Left cardiac atrium (tissue), 4 donors: ENCODE data around the gene MAP3K6. TPM values are rescaled to one million over a fixed set of nuclear protein-coding genes. Genes with fewer than 3 reads are reported as not detected.
"Not testable (repeated sequence)": the region's sequence is repeated elsewhere in the genome, so short reads cannot be mapped to it uniquely, and the experiment has no call there.

ENCODE experiments used
- ATAC-seq, 2 donors: fragments of 200-7000 bp; cut with Tn5 transposase; one replicate each; pipeline ENCODE4 v1.9.1; 2020; ENCODE audit warnings: mild to moderate bottlenecking in 2 of 2, moderate library complexity in 2 of 2
- DNase-seq: peaks from one replicate; pipeline ENCODE4 v3.0.0-alpha.2; 2020
- intact Hi-C, 2 donors: fragments of 100-400 bp; cut with DNase I; formaldehyde crosslinking; loops; one replicate each; pipeline versions ENCODE4 v1.14.1 to v1.15.1; 2022 to 2023
- total RNA-seq, 2 donors: library from RNA; stranded (reverse); fragmentation: NEBNext Ultra II Directional; extraction: Animal tissue kit (Norgen Biotek cat#: 25700); gene quantifications; one replicate each; pipeline ENCODE4 v1.2.1, GENCODE V29; 2021
- donor health status: DM: no; HTN: yes; CAD: no.
- donor health status: DM: no; HTN: yes; CAD: no; lungs with severe emphysema.
- donor health status: DM: yes; HTN: yes; CAD: no.
- donor health status: Dilated cardiomyopathy.

The MAP3K6 gene
- total RNA-seq, 2 donors from 2014 or later = 51.5 to 64.2 TPM

GRCh38 chr1:27399251-27400025 is 32.7 kb upstream of the MAP3K6 start:
- DNase-seq (no peak), ATAC-seq (no peak)
- intact Hi-C loops = loop anchor here (5.0 to 10.0 kb wide), 2 partner anchors 263 to 295 kb away; no protein-coding TSS in a partner anchor

GRCh38 chr1:27398405-27399149 is 31.8 kb upstream of the MAP3K6 start:
- no peak for DNase-seq
- no peak for ATAC-seq
- intact Hi-C loops = loop anchor here in 1 of 2 donors (10.0 kb wide), 1 partner anchor 294 kb away; no protein-coding TSS in a partner anchor

- ATAC-seq (no peak), DNase-seq (no peak)
- intact Hi-C loops = loop anchor here (2.0 to 10.0 kb wide), 2 partner anchors 209 to 293 kb away; no protein-coding TSS in a partner anchor
Observed at GRCh38 chr1:27397749-27398148, 31.0 kb upstream of the MAP3K6 start.

DNA sequence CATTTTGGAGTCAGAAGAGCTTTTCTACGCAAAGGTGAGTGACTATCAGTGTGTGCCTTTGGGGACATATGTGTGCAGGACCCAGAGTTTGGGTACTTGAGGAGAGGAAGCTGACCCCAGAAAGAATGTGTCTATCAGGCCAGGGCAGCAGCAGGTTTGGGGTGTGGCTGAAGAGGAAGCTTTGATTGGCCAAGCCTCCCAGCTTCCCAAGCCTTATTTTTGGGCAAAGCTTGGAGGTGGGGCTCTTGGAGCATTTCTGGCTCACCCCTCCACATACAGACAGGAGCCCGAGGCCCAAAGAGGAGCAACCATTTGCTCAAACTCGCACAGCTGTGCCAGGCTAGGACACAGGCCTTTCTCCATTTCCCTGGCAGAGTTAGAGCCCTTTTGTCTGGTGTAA is 30.3 kb upstream of the MAP3K6 start:
- DNase-seq = no peak
- intact Hi-C loops = loop anchor here (2.0 to 10.0 kb wide), 2 partner anchors 210 to 292 kb away; no protein-coding TSS in a partner anchor
- no peak for ATAC-seq

GRCh38 chr1:27395441-27396195 is 28.9 kb upstream of the MAP3K6 start:
- DNase-seq (peak; percentile 71), ATAC-seq (peak; percentile 11 to 19)
- intact Hi-C loops = loop anchor here (2.0 to 10.0 kb wide), 3 partner anchors 93 to 291 kb away; no protein-coding TSS in a partner anchor

DNA sequence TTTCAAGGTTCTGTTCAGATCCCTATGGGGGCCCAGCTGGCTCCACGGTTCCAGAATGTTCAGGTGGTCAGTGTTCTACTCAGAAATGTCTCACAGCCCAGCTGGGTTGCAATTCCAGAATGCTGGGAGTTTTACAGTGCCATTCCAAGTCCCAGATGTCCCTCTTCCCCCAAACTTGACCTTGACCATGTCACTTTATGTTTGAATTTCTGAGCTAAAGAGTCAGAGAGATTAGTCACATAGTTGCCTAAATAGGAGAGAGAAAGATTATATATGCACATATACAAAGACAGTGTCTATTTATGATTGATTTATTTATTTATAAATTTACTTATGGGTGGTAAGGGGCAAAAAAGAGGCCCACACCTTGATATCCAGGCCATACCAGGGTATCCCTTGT is 28.2 kb upstream of the MAP3K6 start:
- intact Hi-C loops = loop anchor here (2.0 to 10.0 kb wide), 3 partner anchors 38 to 290 kb away; no protein-coding TSS in a partner anchor
- no peak for ATAC-seq
- no peak for DNase-seq

GRCh38 chr1:27394282-27394658 is 27.5 kb upstream of the MAP3K6 start:
- intact Hi-C loops = loop anchor here (2.0 to 10.0 kb wide), 3 partner anchors 37 to 289 kb away; no protein-coding TSS in a partner anchor
- ATAC-seq = no peak
- no peak for DNase-seq

DNA sequence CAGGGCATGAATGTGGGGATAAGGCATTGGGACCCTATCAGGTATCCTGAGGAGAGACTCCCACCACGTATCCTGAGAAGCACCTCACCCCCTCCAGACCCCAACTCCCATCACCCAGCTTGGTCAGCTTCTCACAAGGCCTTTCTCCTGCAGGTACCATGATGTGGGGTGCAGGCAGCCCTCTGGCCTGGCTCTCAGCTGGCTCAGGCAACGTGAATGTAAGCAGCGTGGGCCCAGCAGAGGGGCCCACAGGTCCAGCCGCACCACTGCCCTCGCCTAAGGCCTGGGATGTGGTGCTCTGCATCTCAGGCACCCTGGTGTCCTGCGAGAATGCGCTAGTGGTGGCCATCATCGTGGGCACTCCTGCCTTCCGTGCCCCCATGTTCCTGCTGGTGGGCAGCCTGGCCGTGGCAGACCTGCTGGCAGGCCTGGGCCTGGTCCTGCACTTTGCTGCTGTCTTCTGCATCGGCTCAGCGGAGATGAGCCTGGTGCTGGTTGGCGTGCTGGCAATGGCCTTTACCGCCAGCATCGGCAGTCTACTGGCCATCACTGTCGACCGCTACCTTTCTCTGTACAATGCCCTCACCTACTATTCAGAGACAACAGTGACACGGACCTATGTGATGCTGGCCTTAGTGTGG is 27.0 kb upstream of the MAP3K6 start:
- no peak for DNase-seq
- intact Hi-C loops = loop anchor here (2.0 to 10.0 kb wide), 3 partner anchors 36 to 289 kb away; no protein-coding TSS in a partner anchor
- no peak for ATAC-seq

GRCh38 chr1:27392778-27393635 is 26.2 kb upstream of the MAP3K6 start:
- DNase-seq (no peak), ATAC-seq (no peak)
- intact Hi-C loops = loop anchor here in 1 of 2 donors (5.0 to 10.0 kb wide), 2 partner anchors 36 to 288 kb away; no protein-coding TSS in a partner anchor

DNA sequence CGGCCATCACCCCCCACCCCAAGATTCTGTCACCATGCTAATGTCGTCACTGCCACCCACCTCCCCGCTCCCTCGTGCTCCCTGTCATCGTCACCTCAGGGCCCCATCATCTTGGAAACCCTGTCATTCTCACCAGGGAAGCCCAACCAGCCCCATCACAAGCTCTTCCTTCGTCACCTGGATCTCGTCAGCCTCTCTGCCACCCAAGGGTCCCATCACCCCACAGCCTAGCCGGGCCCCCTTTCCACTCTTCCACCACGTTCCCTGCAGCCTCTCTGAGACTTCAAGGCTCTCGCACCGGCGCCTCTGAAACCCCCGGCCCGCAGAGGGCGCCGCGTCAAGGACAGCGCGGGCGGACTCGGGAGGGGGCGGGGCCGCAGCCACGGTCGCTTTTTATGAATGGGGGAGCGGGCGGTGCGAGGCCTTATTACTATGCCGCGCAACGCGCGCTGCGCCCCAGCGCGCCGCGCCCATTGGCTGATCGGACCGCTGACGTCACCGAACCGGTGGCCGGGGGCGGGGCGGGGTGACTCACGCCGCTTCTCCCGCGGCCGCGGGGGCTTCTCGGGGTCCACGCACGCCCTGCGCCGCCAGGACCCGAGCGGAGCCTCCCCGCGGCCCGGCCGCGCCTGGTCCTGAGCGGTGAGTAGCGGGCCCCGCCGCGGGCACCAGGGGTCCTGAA is 25.5 kb upstream of the MAP3K6 start, which contains the start of gene GPR3:
GPR3 (plus strand) TSS at position 527 of the 682 bp plus-strand sequence. CDS start 1,177 bp downstream, outside the sequence.
- ATAC-seq = peak; percentile 94
- intact Hi-C loops = loop anchor here in 1 of 2 donors (5.0 to 10.0 kb wide), 2 partner anchors 35 to 287 kb away; no protein-coding TSS in a partner anchor
- peak; percentile 95 for DNase-seq

DNA sequence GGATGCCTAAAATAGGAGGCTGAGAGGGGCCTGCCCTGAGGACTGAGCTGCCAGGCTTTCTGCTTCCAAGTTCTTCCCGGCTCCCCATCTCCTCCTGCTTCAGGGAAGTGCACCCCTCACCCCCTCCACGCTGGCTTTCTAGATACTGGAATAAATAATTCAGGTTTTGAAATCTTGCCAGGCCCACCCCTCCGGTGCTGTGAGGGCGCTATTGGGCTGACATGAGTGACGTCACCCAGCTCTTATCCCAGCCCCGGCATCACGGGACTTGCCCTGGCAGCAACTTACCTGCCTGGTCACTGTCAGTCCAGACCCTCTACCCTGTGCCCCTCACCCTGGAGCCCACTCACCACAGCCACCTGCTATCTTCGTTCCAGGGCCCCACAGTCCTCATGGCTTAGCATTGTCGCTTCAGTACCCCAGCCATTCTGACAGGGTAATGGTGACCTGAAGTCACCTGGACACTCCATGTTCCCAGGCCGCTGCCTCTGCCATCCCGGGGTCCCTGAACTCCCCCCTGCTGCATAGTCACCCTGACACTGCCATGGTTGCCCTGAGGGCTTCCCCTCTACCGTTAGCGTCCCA is 24.8 kb upstream of the MAP3K6 start:
- intact Hi-C loops = loop anchor here in 1 of 2 donors (5.0 to 10.0 kb wide), 2 partner anchors 34 to 287 kb away; no protein-coding TSS in a partner anchor
- ATAC-seq (peak; percentile 51 to 61), DNase-seq (peak; percentile 84)

DNA sequence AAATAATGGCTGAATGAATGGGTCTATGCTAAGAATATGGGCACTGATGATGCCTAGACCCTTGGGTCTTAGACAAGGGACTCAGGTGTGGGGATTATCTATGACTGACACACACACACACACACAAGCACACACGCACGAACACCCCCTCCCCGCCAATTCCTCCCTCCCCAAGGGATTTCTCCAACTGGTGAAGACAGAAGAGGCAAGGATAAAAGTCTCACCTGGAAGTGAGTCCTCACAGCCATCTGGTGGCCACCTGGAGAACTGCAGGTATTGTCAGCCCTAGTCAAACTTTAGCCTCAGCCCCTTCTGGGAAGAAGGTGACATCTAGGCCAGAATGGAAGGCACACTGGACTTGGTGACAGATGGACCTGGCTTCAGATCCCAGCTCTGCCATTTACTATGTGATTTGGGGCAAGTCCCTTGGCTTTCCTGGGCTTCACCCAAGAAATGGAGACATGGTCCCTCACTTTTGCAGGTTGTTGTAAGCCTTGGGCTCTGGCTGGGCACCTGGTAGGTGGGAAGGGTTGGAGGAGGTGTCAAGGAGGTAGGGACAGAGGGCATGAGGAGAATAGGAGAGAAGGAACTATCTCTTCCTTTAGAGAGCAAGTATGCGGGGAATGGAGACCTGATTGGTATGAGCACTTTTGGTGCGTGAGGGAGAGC is 21.7 kb upstream of the MAP3K6 start:
- no peak for ATAC-seq
- intact Hi-C loops = loop anchor here (2.0 to 5.0 kb wide), 2 partner anchors 86 to 88 kb away; no protein-coding TSS in a partner anchor
- peak; percentile 71 for DNase-seq

DNA sequence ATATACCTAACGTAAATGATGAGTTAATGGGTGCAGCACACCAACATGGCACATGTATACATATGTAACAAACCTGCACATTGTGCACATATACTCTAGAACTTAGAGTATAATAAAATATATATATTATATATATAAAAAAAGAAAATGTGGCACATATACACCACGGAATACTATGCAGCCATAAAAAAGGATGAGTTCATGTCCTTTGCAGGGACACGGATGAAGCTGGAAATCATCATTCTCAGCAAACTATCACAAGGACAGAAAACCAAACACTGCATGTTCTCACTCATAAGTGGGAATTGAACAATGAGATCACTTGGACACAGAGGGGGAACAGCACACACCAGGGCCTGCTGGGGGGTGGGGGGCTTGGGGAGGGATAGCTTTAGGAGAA is 18.0 kb upstream of the MAP3K6 start:
- intact Hi-C loops = loop anchor here in 1 of 2 donors (5.0 kb wide), 1 partner anchor 82 kb away; no protein-coding TSS in a partner anchor
- DNase-seq, ATAC-seq: not testable (repeated sequence)

DNA sequence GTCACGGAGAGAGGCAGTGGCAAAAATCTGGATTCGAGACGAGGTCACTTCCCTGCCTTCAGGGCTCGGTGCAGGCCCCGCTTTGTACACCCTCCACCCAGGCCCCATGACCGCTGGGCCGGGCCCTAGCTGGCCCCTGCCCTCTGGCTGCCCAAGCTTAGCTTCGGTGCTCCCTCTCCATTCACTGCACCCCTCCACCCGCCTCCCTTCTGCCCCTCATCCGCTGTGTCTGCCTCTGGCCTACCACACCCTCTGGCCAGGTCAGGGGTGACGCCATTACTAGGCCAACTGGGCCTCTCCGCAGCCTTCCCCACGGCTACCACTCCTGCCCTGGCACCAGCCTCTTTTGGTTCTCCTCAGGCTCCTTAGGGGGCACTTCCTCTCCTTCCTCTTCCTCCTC is 16.9 kb upstream of the MAP3K6 start:
- no peak for ATAC-seq
- intact Hi-C loops = no loop called here
- no peak for DNase-seq

GRCh38 chr1:27383039-27383605 is 16.4 kb upstream of the MAP3K6 start, which contains the start of gene CD164L2:
Gene CD164L2 (minus strand): TSS chr1:27383333. CDS start chr1:27383239, 94 bp downstream.
- no peak for DNase-seq
- intact Hi-C loops = no loop called here
- peak in 1 of 2 donors; percentile 37 for ATAC-seq
